ENCODE measurements around the gene PTPRO.

Gene PTPRO

GRCh38 chr12:15443611-15444010 lies 121.3 kb downstream of the PTPRO start:
- DNase-seq (ENCODE audit: low read depth in 1 of 2, low spot score in 1 of 2), result no peak

- no peak for DNase-seq (ENCODE audit: low read depth in 1 of 2, low spot score in 1 of 2)
Measured at GRCh38 chr12:15444523-15444922, 122.2 kb downstream of the PTPRO start.

- DNase-seq (ENCODE audit: low read depth in 1 of 2, low spot score in 1 of 2), result no peak
Measured at GRCh38 chr12:15446807-15447206, 124.5 kb downstream of the PTPRO start.

GRCh38 chr12:15453613-15454012 lies 131.3 kb downstream of the PTPRO start:
- DNase-seq (ENCODE audit: low read depth in 1 of 2, low spot score in 1 of 2), result no peak

- DNase-seq (ENCODE audit: low read depth in 1 of 2, low spot score in 1 of 2), result no peak
Measured at GRCh38 chr12:15458008-15458407, 135.7 kb downstream of the PTPRO start.

GRCh38 chr12:15468911-15469310 lies 146.6 kb downstream of the PTPRO start:
- DNase-seq (ENCODE audit: low read depth in 1 of 2, low spot score in 1 of 2), result no peak

- no peak for DNase-seq (ENCODE audit: low read depth in 1 of 2, low spot score in 1 of 2)
Measured at GRCh38 chr12:15469356-15469755, 147.0 kb downstream of the PTPRO start.

- DNase-seq (ENCODE audit: low read depth in 1 of 2, low spot score in 1 of 2), result no peak
Measured at GRCh38 chr12:15472036-15472435, 149.7 kb downstream of the PTPRO start.

- DNase-seq (ENCODE audit: low read depth in 1 of 2, low spot score in 1 of 2), result no peak
Measured at GRCh38 chr12:15474766-15475165, 152.5 kb downstream of the PTPRO start.

GRCh38 chr12:15477761-15478160 lies 155.5 kb downstream of the PTPRO start:
- no peak for DNase-seq (ENCODE audit: low read depth in 1 of 2, low spot score in 1 of 2)

GRCh38 chr12:15481846-15482245 lies 159.5 kb downstream of the PTPRO start:
- DNase-seq (ENCODE audit: low read depth in 1 of 2, low spot score in 1 of 2), result no peak

GRCh38 chr12:15485466-15485865 lies 163.2 kb downstream of the PTPRO start:
- DNase-seq (ENCODE audit: low read depth in 1 of 2, low spot score in 1 of 2), result no peak

- DNase-seq (ENCODE audit: low read depth in 1 of 2, low spot score in 1 of 2), result no peak
Measured at GRCh38 chr12:15486859-15487258, 164.6 kb downstream of the PTPRO start.

GRCh38 chr12:15488481-15488880 lies 166.2 kb downstream of the PTPRO start:
- DNase-seq (ENCODE audit: low read depth in 1 of 2, low spot score in 1 of 2), result no peak

- no peak for DNase-seq (ENCODE audit: low read depth in 1 of 2, low spot score in 1 of 2)
Measured at GRCh38 chr12:15494329-15495046, 172.2 kb downstream of the PTPRO start.

GRCh38 chr12:15495746-15496145 lies 173.4 kb downstream of the PTPRO start:
- DNase-seq (ENCODE audit: low read depth in 1 of 2, low spot score in 1 of 2), result no peak

GRCh38 chr12:15496738-15497137 lies 174.4 kb downstream of the PTPRO start:
- no peak for DNase-seq (ENCODE audit: low read depth in 1 of 2, low spot score in 1 of 2)

- DNase-seq (ENCODE audit: low read depth in 1 of 2, low spot score in 1 of 2), result no peak
Measured at GRCh38 chr12:15497671-15498292, 175.5 kb downstream of the PTPRO start.

- no peak for DNase-seq (ENCODE audit: low read depth in 1 of 2, low spot score in 1 of 2)
Measured at GRCh38 chr12:15502211-15502610, 179.9 kb downstream of the PTPRO start.

- DNase-seq (ENCODE audit: low read depth in 1 of 2, low spot score in 1 of 2), result no peak
Measured at GRCh38 chr12:15505616-15506015, 183.3 kb downstream of the PTPRO start.

- no peak for DNase-seq (ENCODE audit: low read depth in 1 of 2, low spot score in 1 of 2)
Measured at GRCh38 chr12:15515010-15515409, 192.7 kb downstream of the PTPRO start.

GRCh38 chr12:15520083-15520482 lies 197.8 kb downstream of the PTPRO start:
- no peak for DNase-seq (ENCODE audit: low read depth in 1 of 2, low spot score in 1 of 2)

GRCh38 chr12:15520844-15521243 lies 198.5 kb downstream of the PTPRO start:
- no peak for DNase-seq (ENCODE audit: low read depth in 1 of 2, low spot score in 1 of 2)

Data from stimulated activated CD4-positive, alpha-beta T cell treated with anti-CD3 and anti-CD28 coated beads, Interleukin-15, amount 100 ng/mL, for 1 hour (primary cell).